Measurements from ENCODE around the gene SPNS2.

Gene SPNS2

DNA sequence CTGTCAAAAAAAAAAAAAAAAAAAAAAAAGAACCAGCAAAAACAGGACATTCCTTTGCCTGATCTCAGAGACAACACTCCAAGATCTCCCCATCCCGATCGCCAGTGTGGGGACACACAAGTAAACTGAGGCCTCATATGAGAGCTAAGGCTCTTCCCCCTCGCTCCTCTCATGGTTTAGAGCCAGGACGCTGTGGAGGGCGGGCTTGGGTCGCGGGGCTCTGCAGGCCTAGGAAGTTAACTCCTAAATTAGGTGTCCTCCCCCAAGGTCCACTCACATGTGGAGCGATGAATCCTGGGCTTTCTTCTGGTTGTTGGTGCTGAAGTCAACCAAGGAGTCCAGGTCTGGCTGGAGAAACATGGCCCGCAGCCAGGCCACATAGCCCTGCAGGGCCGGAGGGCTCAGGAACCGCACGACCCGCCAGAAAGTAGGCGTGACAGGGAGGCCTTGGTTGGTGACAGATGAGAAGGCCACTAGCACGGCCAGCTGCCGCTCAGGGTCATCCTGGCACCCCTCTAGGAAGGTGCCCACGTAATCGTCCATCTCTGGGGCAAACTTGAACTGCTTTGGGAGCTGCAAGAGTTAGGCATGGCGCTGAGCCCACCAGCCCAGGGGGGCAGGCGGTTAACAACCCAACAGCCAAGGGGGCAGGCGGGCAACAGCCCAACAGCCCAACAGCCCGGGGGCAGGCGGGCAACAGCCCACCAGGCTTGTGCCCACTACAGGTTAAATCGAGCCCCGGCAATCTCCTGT lies 51.3 kb downstream of the SPNS2 start:
- no peak for DNase-seq (ENCODE audit: low read depth in 2 of 3, low spot score in 2 of 3)

DNA sequence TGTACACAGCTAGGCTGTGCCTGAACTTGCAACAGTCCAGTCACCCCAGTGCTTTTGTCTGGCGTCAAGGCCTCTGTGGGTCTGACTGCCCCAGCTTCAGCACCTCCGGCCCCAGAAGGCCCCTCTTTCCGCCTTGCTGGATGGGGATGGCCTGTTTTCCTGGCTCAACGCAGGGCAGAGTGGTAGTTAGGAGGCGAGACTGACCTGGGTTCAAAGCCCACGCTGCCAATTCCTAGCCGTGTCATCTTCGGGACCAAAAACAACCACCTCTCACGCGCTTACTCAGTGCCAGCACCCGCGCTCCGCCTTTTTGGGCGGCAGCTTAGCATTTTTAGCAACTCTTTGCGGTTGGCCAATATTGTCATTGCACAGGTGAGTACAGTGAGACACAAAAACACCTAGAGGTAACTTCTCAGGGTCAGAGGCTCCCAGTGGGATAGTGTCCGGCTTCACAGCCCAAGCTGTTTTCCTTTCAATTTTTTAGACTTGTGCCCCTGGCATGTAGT lies 51.9 kb downstream of the SPNS2 start:
- no peak for DNase-seq (ENCODE audit: low read depth in 2 of 3, low spot score in 2 of 3)

DNA sequence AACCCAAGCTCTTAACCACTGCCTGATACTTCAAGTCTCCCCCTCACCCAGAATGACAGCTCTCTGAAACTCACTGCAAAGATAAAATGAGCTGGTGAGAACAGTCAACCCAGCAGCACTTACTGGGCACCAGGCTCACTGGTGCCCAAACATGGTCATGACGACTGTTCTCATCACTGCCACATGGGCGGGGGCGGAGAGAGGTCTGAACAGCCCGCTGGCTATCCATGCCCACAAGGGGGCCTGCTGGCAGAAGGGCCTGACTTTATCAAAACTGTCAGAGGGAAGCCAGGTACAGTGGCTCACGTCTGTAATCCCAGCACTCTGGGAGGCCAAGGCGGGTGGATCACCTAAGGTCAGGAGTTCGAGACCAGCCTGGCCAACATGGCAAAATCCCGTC lies 52.5 kb downstream of the SPNS2 start:
- no peak for DNase-seq (ENCODE audit: low read depth in 2 of 3, low spot score in 2 of 3)

DNA sequence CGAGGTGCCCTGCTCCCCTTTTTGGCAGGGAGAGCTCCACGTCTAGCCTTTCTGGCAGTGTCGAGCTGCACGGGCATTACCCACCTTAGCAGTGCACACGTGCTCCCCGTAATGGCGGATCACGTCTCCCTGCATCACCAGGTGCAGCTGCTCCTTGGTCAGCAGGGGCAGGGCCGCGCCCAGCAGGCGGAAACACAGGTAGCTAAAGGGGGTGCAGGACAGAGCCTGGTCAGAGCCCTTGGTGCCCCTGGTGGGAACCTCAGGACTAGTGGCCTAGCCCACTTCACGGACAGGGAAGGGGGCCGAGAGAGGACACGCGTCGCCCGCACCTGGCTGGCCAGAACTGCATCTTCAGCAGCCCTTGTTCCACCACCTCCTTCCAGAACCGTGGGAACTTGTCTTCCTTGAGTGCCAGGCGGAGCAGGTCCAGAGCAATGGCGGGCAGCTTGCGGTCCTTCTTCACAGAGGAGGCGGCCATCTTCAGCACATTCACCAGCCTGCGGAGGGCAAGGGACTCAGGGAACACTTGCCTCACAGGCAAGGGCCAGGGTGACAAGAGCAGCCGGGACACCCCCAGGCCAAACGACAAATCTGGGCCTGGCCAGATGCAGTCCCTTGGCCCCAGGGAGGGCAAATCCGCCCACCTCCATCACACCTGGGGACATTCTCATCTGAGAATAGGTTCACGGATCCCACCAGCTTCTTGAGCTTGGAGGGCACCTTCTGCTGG lies 53.3 kb downstream of the SPNS2 start:
- DNase-seq (ENCODE audit: low read depth in 2 of 3, low spot score in 2 of 3), result no peak

DNA sequence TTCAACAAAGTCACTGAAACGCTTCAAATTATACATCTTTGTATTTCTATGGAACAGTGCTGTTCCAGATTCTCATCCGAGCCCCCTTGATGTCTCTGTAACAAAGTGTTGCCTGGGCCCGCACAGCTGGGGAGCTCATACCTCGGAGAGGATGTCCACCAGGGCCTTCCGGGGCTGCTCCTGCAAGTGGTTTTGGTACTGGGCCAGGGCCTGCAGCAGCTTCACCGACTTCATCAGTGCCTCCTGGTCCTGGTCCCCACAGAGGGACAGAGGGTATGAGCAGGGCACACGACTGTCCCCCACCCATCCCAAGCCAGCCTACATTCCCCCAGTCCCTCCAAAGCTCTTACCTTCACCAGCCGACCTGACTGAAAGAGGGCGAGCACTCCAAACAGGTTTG lies 55.0 kb downstream of the SPNS2 start:
- no peak for DNase-seq (ENCODE audit: low read depth in 2 of 3, low spot score in 2 of 3)

DNA sequence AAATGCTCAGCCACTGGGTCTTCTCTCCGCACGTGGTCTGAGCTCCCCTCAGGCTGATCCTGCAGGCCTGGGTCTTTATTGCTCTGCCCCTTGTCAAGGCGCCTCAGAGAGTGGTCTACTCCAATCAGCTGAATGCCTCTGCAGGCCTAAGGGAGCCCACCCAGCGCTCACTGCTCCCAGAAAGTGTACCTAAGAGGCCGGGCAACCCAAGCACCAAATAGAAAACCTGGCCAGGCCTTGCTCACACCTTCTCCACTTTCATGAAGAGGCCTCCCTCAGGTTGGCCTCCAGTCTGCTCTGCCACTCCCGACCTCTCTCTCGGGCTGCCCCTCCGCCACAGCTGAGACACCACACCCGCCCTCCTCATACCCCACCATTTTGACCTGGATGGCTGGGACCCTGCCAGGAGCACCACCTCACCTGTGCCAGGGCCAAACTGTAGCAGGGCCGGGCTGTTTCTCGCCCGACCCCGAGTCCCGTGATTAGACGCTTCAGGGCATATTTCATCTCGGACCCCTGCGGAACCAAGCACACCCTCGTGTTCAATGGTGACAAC lies 55.8 kb downstream of the SPNS2 start:
- DNase-seq (ENCODE audit: low read depth in 2 of 3, low spot score in 2 of 3), result no peak

DNA sequence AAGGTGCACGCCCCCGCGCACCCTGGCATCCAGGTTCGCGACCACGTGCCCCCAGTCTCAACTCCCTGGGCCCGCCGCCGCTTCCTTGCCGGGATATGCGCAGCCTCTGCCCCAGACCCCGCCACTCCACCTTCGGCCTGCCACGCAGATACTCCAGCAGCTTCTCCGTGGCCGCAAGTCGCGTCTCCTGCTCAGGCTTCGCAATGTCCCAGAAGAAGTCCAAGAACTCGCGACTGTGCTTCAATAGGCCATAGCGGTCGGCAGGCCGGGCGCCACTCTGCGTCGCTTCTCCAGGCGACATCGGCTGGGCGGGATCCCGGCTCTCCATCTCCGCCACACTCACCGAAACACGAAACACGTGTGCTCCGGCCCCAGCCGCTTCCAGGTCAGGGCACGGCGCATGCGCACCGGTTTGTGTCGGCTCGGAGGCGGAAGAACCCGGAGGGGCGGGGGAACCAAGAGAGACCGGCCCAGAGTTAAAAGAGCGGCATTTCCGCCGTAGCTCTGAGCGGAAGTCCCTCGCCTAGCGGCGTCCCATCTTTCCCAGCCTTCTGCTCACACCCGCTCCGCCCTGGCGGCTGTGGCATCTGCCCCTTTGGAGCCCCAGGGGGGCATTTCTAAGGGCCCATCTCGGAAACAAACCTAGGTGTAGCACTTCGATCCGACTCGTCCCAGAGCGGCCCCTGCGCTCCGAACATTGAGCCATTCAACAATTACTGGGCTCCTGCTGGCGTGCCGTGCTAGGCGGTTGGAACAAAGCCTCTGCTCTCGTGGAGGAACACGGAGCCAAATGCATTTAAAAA lies 56.5 kb downstream of the SPNS2 start, which contains the start of gene MYBBP1A:
TSS of gene MYBBP1A (minus strand) at position 388 of the 803 bp plus-strand sequence. CDS start at position 328, 60 bp downstream.
- peak; percentile 91 to 96 (median 93) for DNase-seq (ENCODE audit: low read depth in 2 of 3, low spot score in 2 of 3)

DNA sequence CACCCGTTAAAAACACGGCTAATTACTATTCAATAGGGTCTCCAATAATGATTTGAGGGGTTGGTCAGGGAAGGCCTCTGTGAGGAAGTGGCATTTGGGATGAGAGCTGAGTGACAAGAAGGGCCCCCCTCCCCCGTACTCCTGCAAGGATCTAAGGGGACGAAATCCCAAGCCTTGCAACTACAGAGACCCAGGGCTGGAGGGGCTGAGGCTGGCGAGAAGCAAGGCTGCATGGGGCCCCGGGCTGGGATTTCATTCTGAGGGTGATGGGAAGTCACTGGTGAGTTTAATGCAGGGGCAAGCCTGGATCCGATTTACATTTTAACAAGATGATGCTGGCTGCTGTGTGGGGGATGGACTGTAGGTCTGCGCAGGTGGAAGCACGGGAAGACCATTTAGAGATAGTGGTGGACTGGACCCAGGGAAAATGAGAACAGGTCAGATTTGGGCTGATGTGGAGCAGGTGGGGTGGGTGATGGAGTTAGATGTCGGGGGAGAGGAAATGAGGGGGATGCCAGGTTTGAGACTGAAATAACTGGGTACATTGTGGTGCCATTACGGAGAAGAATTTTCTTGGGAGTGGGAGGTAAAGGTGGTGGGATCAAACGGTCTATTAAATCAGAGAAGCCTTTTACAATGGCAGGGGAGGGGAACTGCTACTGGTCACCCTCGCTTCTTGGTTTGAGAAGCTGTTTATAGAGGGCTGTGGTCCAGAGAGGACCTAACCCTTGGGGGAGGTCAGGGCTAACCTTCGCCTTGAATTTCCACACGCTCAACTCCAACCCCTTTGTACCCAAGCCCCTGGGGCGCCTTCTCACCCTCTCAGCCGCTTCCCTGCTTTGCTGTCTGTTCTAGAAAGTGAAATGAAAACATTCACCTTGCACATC lies 57.4 kb downstream of the SPNS2 start:
- DNase-seq (ENCODE audit: low read depth in 2 of 3, low spot score in 2 of 3), result no peak

DNA sequence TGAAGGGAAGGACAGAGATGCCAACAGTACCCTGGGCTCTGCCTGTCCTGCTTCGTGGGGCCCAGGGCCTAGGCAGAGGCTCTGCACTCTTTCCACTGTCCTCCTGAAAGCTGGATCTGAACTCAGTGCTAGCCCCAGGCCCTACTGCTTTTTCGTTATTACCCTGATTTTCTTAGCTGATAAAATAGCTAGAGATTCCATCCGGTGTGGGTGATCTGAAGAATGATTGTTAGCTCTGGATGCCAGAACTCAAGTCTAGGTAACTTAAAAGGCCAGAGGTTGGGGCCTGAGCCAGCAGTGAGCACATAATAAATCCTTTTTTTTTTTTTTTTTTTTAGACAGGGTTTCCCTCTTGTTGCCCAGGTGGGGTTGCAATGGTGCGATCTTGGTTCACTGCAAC lies 58.3 kb downstream of the SPNS2 start:
- DNase-seq (ENCODE audit: low read depth in 2 of 3, low spot score in 2 of 3), result no peak

DNA sequence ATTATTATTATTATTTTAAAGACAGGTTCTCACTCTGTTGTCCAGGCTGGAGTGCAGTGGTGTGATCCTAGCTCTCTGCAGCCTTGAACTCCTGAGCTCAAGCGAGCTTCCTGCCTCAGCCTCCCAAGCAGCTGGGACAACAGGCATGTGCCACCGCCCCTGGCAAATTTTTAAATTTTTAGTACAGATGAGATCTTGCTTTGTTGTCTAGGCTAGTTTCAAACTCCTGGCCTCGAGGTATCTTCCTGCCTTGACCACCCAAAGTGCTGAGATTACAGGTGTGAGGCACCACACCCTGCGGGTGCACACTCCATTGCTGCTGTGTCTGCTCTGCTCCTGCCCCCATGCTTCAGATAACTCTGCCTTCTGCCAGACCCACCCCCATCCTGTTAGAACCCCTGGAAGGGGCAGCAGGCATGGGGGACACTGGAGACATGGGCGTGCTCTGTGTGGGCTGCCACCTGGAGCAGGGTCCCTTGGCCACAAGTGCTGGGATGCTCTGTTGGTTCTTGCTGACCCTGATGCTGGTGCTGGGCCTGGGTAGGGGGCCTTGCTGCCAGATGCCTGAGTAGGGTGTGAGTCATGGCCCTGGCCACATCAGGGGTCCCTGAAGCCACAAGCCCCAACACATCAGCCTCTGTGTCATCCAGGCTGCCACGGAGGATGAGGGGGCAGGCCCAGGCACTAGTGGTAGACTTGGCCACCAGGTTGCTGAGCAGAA lies 59.1 kb downstream of the SPNS2 start:
- no peak for DNase-seq (ENCODE audit: low read depth in 2 of 3, low spot score in 2 of 3)

DNA sequence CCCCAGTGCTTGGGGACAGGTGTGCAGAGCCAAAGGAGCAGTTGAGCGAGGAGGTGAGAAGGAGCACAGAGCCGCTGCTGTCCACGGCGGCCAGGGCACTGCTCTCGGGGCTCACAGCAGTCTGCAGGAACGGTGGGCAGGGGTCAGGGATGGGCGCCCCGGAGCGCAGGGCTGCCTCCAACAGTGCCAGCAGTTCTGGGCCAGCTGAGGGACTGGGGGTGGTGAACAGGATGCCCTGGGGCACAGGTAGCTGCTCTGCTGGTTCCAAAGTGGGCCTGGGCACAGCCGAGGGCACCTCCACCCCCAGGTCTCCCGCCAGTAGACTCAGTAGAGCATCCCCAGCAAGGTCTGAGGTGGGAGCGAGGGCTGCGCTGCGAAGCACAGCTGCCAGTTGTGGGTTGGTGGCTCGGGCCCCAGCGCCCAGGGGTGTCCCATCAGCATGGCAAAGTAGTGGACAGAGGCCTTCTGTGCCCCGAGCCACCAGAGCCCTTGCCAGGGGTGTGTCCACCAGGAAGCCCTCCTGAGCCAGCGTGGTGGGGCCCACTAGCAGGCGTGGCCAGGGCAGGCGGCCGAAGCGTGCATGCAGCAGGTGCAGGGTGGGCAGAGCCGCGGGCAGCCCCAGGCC lies 59.8 kb downstream of the SPNS2 start:
- no peak for DNase-seq (ENCODE audit: low read depth in 2 of 3, low spot score in 2 of 3)

DNA sequence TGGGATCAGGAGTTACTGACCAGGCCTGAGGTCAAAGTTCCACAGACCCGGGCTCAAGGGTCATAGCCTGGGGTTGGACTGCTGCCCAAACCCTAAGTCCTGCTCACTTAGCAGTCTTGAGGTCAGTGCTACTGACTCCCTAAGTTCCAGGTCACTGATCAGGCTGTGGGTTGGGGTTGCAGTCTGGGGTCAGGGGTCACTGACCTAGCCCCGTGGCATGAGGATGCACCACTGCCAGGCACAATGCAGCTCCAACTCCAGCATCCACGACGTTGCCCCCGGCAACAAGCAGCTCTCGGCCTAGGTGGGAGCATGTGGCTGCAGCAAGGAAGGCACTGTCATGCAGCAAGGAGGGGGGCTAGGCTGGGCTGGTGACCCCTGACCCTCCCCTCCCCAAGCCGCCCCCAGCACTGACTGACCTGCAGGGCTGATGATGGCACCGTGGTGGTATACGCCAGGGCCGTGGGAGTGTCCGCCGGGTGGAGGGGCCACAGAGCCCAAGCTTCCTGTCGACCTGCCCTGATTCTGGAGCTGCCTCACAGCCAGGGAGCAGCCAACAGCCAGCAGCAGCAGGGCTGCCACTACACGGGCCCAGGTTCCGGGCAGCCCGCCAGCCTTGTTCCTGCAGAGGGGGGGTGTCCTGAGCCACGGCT lies 60.6 kb downstream of the SPNS2 start:
- DNase-seq (ENCODE audit: low read depth in 2 of 3, low spot score in 2 of 3), result no peak

DNA sequence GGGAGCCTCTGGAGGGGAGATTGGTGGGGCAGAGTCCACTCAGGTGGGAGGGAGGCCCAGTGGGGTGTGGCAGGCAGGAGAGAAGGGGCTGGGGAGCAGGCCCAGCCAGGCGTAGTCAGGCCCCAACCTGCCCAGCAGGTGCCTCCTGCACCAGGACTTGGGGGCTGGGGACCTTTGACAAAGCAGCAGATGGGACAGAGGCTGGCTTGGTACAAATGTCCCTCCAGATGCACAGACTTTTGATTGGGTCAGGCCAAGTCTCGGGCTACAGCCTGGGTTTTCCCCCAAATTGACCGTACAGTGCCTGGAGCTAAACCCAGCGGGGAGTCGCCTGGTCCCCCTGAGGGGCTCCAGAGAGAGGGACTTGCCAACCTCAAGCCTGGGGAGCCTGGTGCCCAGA lies 61.3 kb downstream of the SPNS2 start:
- DNase-seq (ENCODE audit: low read depth in 2 of 3, low spot score in 2 of 3), result no peak

DNA sequence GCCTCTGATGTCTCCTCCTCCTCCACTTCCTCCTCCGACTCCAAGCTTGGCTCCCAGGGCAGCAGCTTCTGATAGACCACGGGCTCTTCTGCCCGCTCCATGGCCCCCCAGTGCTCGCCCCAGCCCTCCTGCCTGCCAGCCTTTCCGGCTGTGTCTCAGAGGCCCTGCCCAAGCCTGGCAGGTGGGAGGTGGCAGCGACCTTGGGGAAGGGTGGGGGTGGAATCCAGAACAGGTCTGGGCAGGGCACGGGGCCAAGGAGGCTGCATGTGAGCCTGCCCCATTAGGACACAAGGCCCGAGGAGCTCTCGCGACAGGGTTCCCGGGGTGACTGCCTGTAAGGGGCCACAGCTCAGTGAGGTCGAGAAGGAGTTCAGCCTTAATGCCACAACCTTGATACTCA lies 61.7 kb downstream of the SPNS2 start, which contains the start of gene GGT6:
TSS of gene GGT6 (minus strand) at position 157 of the 400 bp plus-strand sequence. CDS start at position 101, 56 bp downstream.
- DNase-seq (ENCODE audit: low read depth in 2 of 3, low spot score in 2 of 3), result no peak

DNA sequence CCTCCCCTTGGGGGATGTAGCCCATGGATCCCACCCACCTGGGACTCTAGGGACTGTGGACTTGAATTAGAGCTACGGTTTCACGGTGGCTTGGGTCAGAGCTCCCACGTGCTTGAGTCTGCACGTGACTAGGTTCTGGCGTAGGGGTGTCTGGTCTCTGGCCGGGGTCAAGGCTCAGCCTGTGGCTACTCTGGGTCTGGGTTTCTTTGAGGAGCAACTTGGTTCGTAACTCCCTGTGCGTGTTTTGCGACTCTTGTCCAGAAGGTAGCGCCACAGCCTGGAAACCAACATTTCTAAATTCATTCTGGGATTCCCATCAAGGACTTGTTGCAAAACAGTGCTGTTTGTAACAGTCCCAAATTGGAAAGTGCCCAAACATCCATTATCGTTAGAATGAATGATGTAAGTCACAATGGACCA lies 62.2 kb downstream of the SPNS2 start:
- DNase-seq (ENCODE audit: low read depth in 2 of 3, low spot score in 2 of 3), result no peak

DNA sequence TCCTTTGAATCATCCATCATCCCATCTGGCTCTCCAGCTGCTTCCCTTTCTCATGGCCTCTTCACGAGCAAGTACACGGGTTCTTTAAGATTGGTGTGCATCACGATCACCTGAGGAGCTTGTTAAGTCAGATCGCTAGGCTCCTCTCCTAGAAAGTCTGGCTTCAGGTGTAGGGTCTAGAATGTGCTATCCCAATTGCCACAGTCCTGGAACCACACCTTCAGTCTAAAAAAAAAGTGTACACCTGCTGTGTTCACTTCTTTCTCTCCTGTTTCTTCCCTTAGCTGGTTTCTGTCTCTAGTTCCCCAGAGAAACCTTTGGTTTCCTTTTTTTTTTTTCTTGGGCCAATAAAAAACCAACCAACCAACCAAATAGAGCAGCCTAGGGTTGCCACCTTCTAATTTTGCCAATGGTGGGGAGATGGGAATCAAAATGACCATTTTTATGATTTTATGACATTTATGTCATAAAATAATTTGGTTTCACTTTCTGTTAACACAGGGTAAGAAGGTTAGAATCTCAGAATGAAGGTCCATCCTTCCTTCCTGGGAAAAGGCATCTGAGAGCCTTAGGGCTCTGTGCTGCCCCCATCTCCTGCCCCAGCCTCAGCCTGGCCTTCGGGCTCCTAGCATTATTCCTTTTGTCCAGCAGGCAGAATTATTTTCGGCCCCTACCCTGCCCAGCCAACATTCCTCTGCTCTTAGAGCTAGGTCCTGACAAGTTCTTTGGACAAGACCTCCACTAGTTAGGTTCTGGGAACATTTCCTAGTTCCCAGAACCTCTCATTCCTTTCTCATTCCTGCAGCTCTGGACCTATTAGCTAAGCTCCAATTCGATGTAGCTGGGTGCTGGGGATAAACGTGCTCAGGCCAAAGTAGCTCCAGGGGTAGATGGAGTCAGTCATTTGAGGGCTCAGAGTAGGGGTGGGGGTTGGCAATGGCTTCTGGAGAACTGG lies 63.6 kb downstream of the SPNS2 start:
- no peak for DNase-seq (ENCODE audit: low read depth in 2 of 3, low spot score in 2 of 3)
